ENCODE measurements around the gene ADISSP. TPM values are rescaled to one million over a fixed set of nuclear protein-coding genes. Genes with fewer than 3 reads are reported as not detected.

Gene ADISSP
- total RNA-seq, 1 donor from 2014 or later = 24.3 TPM

- H3K4me1 Mint-ChIP-seq (ENCODE audit: unreplicated experiment) = peaks cover 24% of the 10 kb centered on the region
- no peaks in the 10 kb centered on the region for H3K9me3 Mint-ChIP-seq (ENCODE audit: unreplicated experiment)
- H3K4me3 Mint-ChIP-seq (ENCODE audit: unreplicated experiment) = no peak overlapping the region
- H3K27ac Mint-ChIP-seq (ENCODE audit: unreplicated experiment) = no peak overlapping the region
- H3K27me3 Mint-ChIP-seq (ENCODE audit: unreplicated experiment) = no peaks in the 10 kb centered on the region
- no peaks in the 10 kb centered on the region for H3K36me3 Mint-ChIP-seq (ENCODE audit: unreplicated experiment)
- DNase-seq (ENCODE audit: extremely low spot score, unreplicated experiment) = no peak
- no peak for TF ChIP-seq CTCF (IDR thresholded peaks at IDR 0.05)
These were observed 57.5 kb downstream of the ADISSP start for GRCh38 chr20:3710011-3710466.

GRCh38 chr20:3707508-3707899, 60.0 kb downstream of the ADISSP start:
- no peak for DNase-seq (ENCODE audit: extremely low spot score, unreplicated experiment)
- Mint-ChIP-seq H3K4me3 (ENCODE audit: unreplicated experiment) (no peak overlapping the region), H3K36me3 (ENCODE audit: unreplicated experiment) (no peaks in the 10 kb centered on the region), H3K27ac (ENCODE audit: unreplicated experiment) (peak overlapping the region; percentile 63), H3K4me1 (ENCODE audit: unreplicated experiment) (peaks cover 24% of the 10 kb centered on the region), H3K9me3 (ENCODE audit: unreplicated experiment) (no peaks in the 10 kb centered on the region), H3K27me3 (ENCODE audit: unreplicated experiment) (no peaks in the 10 kb centered on the region)
- TF ChIP-seq CTCF (IDR thresholded peaks at IDR 0.05) = no peak

GRCh38 chr20:3706774-3707507, 60.6 kb downstream of the ADISSP start:
- H3K9me3 Mint-ChIP-seq (ENCODE audit: unreplicated experiment) = no peaks in the 10 kb centered on the region
- H3K27me3 Mint-ChIP-seq (ENCODE audit: unreplicated experiment) = no peaks in the 10 kb centered on the region
- H3K36me3 Mint-ChIP-seq (ENCODE audit: unreplicated experiment) = no peaks in the 10 kb centered on the region
- H3K4me3 Mint-ChIP-seq (ENCODE audit: unreplicated experiment) = no peak overlapping the region
- H3K27ac Mint-ChIP-seq (ENCODE audit: unreplicated experiment) = peak overlapping the region; percentile 63
- DNase-seq (ENCODE audit: extremely low spot score, unreplicated experiment) = no peak
- no peak for TF ChIP-seq CTCF (IDR thresholded peaks at IDR 0.05)
- peaks cover 24% of the 10 kb centered on the region for H3K4me1 Mint-ChIP-seq (ENCODE audit: unreplicated experiment)

GRCh38 chr20:3705970-3706739, 61.4 kb downstream of the ADISSP start:
- Mint-ChIP-seq H3K27ac (ENCODE audit: unreplicated experiment) (no peak overlapping the region), H3K4me1 (ENCODE audit: unreplicated experiment) (peaks cover 24% of the 10 kb centered on the region), H3K9me3 (ENCODE audit: unreplicated experiment) (no peaks in the 10 kb centered on the region), H3K36me3 (ENCODE audit: unreplicated experiment) (no peaks in the 10 kb centered on the region), H3K4me3 (ENCODE audit: unreplicated experiment) (no peak overlapping the region), H3K27me3 (ENCODE audit: unreplicated experiment) (no peaks in the 10 kb centered on the region)
- TF ChIP-seq CTCF (IDR thresholded peaks at IDR 0.05) = no peak
- no peak for DNase-seq (ENCODE audit: extremely low spot score, unreplicated experiment)

GRCh38 chr20:3705491-3705969, 62.0 kb downstream of the ADISSP start:
- no peaks in the 10 kb centered on the region for H3K9me3 Mint-ChIP-seq (ENCODE audit: unreplicated experiment)
- DNase-seq (ENCODE audit: extremely low spot score, unreplicated experiment) = no peak
- H3K4me1 Mint-ChIP-seq (ENCODE audit: unreplicated experiment) = peaks cover 23% of the 10 kb centered on the region
- H3K4me3 Mint-ChIP-seq (ENCODE audit: unreplicated experiment) = no peak overlapping the region
- no peak for TF ChIP-seq CTCF (IDR thresholded peaks at IDR 0.05)
- no peaks in the 10 kb centered on the region for H3K27me3 Mint-ChIP-seq (ENCODE audit: unreplicated experiment)
- no peak overlapping the region for H3K27ac Mint-ChIP-seq (ENCODE audit: unreplicated experiment)
- H3K36me3 Mint-ChIP-seq (ENCODE audit: unreplicated experiment) = no peaks in the 10 kb centered on the region
